GM19455 (cell line): ENCODE data around the gene GALNT11.
"Not testable (repeated sequence)": the region's sequence is repeated elsewhere in the genome, so short reads cannot be mapped to it uniquely, and the experiment has no call there.

Source experiments
- ATAC-seq: cut with Tn5 transposase; IDR thresholded peaks from one replicate; pipeline ENCODE4 v1.9.1; 2021; ENCODE audit not compliant: unreplicated experiment

GALNT11 gene

DNA sequence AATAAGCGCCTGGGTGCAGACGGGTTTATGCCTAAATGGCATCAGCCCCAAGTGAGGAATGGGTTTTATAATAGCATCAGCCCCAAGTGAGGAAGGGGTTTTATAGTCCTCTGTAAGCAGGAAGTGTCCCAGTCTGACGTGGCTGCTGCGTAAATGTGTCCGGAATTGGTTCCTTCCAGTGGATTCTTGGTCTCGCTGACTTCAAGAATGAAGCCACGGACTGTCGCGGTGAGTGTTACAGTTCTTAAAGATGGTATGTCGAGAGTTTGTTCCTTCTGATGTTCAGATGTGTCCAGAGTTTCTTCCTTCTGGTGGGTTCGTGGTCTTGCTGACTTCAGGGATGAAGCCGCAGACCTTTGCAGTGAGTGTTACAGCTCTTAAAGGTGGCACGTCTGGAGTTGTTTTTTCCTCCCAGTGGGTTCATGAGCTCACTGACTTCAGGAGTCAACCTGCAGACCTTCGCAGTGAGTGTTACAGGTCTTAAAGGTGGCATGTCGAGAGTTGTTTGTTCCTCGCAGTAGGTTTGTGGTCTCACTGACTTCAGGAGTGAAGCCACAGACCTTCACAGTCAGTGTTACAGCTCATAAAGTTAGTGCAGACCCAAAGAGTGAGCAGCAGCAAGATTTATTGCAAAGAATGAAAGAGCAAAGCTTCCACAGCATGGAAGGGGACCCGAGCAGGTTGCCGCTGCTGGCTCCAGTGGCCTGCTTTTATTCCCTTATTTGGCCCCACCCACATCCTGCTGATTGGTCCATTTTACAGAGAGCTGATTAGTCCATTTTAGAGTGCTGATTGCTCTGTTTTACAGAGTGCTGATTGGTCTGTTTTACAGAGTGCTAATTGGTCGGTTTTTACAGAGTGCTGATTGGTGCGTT is 2.3 kb downstream of the GALNT11 start:
- not testable (repeated sequence) for ATAC-seq

DNA sequence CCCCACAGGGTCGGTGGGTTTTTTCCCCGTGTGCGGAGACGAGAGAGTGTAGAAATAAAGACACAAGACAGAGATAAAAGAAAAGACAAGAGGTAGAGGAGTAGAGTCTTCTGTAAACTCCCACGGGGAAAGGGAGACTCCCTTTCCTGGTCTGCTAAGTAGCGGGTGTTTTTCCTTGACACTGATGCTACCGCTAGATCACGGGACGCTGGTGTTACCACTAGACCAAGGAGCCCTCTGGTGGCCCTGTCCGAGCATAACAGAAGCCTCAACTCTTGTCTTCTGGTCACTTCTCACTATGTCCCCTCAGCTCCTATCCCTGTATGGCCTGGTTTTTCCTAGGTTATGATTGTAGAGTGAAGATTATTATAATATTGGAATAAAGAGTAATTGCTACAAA is 4.6 kb downstream of the GALNT11 start:
- ATAC-seq, result not testable (repeated sequence)

DNA sequence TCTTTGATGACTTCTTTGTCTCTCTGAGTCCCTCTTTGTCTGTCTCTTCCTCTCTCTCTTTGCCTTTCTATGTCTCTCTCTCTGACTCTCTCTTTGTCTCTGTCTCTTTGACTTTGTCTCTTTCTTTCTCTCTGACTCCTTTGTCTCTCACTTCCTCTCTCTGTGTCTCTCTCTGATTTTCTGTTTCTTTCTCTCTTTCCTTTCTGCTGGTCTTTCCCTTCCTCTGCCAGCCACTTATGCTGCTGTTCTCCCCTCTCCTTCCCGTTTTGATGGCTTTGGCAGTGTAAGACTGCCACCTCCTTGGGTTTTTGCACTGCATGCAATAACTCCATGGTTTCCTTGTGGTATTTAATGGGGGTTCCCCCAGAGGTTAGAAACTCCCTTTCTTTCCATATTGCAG is 5.2 kb downstream of the GALNT11 start:
- not testable (repeated sequence) for ATAC-seq

DNA sequence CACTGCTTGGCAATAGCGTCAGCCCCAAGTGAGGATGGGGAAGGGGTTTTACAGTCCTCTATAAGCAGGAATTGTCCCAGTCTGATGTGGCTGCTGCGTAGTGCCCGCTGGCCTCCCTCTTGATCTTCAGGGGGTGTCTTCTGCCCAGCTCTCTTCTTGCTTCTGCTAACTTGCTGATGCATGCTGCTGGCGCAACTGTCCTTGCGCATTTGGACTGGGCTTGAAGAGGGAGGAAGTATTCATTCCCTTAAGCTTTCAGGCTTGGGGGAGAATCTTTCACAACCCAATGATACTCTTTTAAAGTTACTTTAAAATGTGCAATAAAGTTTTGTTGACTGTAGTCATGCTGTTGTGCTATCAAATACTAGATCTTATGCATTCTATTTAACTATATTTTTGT is 10.3 kb downstream of the GALNT11 start:
- no peak for ATAC-seq

DNA sequence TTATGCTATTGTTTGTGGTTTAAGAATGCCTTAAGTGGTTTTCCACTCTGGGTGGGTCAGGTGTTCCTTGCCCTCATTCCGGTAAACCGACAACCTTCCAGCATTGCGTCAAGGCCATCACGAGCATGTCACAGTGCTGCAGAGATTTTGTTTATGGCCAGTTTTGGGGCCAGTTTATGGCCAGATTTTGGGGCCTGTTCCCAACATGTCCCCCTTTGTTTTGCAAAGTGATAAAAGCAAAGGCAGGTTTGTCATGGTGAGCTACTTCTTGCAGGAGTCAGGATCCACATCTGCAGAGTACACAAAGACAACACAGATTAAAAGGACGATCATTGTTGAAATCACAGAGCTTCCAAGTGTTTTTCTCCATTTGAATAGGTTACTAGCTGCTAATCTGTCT is 12.9 kb downstream of the GALNT11 start:
- ATAC-seq, result not testable (repeated sequence)

DNA sequence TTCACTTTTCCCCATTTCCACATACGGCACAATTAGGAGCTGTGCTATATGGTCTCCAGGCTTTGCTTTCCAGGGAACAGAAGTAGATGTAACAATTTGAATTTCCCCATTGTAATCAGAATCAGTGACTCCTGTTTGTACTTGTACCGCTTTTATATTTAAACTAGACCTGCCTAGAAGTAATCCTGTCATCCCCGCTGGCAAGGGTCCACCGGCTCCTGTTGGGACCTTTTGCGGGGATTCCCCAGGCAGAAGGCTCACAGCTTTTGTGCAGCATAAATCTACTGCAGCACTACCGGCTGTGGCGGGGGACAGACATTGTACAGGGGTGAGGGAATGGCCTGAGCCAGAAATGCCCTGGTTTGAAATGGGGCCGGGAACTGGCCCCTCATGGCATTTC is 17.6 kb downstream of the GALNT11 start:
- not testable (repeated sequence) for ATAC-seq

DNA sequence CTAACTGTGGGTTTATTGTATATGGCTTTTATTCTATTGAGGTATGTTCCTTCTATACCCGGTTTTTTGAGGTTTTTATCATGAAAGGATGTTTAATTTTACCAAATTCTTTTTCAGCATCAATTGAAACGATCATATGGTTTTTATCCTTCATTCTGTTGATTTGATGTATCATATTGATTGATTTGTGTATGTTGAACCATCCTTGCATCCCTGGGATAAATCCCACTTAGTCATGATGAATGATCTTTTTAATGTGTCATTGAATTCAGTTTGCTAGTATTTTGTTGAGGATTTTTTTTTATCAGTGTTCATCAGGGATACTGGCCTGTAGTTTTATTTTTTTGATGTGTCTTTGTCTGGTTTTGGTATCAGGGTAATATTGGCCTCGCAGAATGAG is 19.4 kb downstream of the GALNT11 start:
- ATAC-seq, result not testable (repeated sequence)

DNA sequence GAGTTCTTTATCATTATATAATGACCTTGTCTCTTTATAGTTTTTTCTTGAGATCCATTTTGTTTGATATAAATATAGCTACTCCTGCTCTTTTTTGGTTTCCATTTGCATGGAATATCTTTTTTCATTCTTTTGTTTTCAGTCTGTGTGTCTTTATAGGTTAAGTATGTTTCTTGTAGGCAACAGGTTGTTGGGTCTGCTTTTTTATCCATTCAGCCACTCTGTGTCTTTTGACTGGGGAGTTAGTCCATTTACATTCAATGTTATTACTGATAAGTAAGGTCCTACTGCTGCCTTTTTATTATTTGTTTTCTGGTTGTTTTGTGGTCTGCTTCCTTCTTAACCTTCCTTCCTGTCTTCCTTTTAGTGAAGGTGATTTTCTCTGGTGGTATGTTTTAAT is 21.1 kb downstream of the GALNT11 start:
- ATAC-seq, result no peak

DNA sequence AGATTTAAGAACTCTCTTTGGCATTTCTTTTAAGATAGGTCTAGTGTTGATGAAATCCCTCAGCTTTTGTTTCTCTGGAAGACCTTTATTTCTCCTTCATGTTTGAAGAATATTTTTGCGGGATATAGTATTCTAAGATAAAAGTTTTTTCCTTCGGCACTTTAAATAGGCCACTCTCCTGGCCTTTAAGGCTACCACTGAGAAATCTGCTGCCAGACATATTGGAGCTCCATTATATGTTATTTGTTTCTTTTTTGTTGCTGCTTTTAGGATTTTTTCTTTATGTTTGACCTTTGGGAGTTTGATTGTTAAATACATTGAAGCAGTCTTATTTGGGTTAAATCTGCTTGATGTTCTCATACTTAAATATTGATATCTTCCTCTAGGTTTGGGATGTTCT is 22.6 kb downstream of the GALNT11 start:
- ATAC-seq, result no peak

DNA sequence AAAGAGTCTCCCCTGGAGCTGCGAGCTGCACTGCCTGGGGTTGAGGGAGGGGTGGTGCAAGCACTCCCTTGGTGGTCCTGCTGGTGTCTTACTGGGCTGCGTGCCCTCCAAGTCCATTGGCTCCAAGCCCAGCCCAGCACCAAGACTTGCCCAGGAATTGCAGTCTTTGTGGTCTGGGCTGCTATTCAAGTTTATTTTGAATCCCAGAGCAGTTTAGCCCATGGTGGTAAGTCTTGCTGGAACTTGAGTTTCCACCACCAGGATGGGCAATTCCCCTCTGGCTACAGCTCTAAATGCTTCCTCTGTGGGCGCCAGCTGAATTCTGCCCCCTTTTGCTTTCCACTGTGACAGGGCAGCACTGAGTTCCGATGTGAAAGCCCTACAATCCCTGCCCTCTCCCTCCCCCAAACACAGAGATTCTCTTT is 25.1 kb downstream of the GALNT11 start:
- no peak for ATAC-seq

DNA sequence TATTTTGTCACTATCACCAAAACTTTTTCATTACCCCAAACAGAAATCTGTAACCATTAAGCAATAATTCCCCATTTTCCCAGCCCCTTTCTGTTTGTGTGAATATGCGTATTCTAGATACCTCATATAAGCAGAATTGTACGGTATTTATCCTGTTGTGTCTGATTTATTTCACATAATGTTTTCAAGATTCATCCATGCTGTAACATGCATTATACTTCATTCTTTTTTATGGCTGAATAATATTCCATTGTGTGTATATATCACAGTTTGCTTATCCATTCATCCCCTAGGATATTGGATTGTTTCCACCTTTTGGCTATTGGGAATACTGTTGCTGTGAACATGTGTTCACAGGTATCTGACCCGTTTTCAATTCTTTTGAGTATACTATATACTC is 26.5 kb downstream of the GALNT11 start:
- no peak for ATAC-seq

DNA sequence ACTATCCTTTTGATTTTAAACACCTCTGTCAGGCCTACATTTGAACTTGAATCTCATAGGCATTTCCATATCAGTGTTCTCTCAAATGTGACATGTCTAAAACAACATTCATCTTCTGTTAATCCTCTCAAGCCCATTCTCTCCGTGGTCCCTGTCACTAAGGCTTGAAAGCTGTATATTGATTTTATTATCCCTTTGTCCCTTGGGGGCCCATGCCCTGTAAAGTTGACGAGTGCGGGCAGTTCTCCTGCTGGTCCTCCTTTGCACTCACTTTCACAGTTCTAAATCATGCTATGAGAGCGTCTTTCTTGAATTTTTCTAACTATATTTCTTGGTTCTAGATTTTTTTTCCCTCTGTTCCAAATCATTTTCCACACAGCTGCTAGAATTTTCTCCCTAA is 27.3 kb downstream of the GALNT11 start:
- ATAC-seq, result no peak

DNA sequence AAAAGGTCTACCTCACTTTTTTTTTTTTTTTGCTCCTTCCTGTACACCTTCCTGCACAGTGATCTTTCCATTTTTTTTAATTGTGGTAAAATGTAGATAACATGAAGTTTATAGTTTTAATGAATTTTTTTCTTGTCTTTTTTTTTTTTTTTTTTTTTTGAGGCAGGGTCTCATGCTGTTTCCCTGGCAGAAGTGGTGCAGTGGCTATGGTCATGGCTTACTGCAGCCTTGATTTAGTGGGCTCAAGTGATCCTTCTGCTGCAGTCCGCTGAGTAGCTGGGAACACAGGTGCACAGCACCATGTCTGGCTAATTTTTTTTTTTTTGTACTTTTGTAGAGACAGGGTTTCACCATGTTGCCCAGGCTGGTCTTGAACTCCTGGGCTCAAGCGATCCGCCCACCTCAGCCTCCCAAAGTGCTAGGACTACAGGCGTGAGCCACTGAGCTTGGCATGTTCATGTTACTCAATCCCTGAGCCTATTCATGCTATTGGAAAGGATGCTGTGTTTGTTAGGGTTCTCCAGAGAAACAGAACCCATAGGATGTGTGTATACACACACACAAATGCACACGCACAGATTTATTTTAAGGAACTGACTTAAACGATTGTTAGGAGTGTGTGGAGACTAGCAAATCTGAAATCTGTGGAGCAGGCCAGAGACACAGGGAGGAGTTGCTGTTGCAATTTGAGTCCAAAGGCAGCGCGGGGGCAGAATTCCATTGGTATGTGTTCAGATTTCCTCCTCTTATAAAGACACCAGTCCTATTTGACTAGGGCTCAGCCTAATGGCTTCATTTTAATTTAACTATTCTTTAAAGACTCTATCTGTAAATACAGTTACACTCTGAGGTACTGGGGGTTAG is 29.1 kb downstream of the GALNT11 start:
- no peak for ATAC-seq

DNA sequence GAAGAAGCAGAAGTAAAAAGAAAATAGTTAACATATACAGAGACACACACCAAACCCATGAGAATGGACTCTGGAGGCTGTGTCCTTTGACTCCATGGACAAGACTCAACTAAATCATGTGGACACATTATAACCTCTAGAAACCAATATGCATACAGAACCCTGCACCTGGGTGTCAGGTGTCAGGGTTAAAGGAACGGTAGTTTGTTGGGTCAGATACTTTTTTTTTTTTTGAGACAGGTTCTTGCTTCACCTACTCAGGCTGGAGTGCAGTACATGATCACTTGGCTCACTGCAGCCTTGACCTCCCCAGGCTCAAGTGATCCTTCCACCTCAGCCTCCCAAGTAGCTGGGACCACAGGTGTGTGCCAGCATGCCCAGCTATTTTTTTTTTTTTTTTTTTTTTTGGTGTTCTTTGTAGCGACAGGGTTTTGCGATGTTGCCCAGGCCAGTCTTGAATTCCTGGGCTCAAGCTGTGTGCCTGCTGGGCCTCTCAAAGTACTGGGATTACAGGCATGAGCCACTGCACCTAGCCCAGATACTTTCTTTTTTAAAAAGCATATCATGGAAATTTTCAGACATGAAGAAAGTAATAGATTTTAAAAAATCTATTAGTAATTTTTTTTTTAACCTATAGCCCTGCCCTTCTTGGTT is 31.3 kb downstream of the GALNT11 start:
- ATAC-seq, result no peak

DNA sequence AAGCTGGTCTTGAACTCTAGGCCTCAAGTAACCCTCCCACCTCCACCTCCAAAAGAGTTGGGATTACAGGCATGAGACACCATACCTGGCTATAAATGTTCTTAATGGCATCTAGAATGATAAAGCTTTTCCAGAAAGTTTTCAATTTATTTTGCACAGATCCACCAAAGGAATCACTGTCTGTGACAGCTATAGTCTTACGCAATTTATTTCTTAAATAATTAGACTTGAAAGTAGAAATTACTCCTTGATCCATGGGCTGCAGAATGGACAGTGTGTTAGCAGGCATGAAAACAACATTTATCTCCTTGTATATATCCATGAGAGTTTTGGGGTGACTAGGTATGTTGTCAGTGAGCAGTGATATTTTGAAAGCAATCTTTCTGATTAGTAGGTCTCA is 33.8 kb downstream of the GALNT11 start:
- ATAC-seq, result no peak

DNA sequence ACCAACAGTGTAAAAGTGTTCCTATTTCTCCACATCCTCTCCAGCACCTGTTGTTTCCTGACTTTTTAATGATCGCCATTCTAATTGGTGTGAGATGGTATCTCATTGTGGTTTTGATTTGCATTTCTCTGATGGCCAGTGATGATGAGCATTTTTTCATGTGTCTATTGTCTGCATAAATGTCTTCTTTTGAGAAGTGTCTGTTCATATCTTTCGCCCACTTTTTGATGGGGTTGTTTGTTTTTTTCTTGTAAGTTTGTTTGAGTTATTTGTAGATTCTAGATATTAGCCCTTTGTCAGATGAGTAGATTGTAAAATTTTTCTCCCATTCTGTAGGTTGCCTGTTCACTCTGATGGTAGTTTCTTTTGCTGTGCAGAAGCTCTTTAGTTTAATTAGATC is 35.6 kb downstream of the GALNT11 start:
- not testable (repeated sequence) for ATAC-seq

DNA sequence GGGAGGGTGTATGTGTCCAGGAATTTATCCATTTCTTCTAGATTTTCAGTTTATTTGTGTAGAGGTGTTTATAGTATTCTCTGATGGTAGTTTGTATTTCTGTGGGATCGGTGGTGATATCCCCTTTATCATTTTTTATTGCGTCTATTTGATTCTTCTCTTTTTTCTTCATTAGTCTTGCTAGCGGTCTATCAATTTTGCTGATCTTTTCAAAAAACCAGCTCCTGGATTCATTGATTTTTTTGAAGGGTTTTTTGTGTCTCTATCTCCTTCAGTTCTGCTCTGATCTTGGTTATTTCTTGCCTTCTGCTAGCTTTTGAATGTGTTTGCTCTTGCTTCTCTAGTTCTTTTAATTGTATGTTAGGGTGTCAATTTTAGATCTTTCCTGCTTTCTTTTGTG is 37.7 kb downstream of the GALNT11 start:
- not testable (repeated sequence) for ATAC-seq

DNA sequence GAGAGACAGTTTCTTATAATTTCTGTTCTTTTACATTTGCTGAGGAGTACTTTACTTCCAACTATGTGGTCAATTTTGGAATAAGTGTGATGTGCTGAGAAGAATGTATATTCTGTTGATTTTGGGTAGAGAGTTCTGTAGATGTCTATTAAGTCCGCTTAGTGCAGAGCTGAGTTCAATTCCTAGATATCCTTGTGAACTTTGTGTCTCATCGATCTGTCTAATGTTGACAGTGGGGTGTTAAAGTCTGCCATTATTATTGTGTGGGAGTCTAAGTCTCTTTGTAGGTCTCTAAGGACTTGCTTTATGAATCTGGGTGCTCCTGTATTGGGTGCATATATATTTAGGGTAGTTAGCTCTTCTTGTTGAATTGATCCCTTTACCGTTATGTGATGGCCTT is 38.3 kb downstream of the GALNT11 start:
- ATAC-seq, result not testable (repeated sequence)

DNA sequence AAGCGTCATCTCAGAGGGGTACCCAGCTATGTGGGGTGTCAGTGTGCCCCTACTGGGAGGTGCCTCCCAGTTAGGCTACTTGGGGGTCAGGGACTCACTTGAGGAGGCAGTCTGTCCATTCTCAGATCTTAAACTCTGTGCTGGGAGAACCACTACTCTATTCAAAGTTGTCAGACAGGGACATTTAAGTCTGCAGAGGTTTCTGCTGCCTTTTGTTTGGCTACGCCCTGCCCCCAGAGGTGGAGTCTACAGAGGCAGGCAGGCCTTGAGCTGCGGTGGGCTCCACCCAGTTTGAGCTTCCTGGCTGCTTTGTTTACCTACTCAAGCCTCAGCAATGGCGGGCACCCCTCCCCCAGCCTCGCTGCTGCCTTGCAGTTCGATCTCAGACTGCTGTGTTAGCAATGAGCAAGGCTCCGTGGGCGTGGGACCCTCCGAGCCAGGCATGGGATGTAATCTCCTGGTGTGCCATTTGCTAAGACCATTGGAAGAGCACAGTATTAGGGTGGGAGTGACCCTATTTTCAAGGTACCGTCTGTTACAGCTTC is 40.4 kb downstream of the GALNT11 start:
- not testable (repeated sequence) for ATAC-seq

DNA sequence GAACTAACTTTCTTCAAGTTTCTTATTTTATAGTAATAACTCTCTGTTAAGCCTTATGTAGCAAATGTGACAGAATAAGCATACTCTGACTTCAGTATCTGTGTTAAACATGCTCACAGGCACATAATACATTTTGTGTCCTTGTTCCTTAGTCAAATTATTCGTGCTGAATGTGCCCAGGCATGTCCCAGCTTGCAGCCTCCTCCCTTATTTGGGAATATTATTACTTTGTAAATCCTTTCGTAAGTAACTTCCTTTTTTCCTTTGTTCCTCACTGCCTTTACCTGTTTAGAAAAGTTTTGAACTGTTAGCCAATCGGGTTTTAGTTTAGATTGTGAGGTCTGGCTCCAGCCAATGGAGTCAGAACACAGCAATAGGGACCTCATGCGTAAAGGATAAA is 46.9 kb downstream of the GALNT11 start:
- no peak for ATAC-seq

DNA sequence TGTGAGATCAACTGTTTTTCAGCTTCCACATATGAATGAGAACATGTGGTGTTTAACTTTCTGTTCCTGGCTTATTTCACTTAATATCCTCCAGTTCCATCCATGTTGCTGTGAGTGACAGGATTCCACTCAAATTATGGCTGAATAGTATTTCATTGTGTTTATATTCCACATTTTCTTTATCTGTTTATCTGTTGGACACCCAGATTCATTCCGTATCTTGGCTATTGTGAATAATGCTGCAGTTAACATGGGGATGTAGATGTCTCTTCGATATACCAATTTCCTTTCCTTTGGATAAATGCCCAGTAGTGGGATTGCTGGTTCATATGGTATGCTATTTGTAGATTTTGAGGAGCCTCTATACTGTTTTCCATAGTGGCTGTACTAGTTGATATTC is 47.9 kb downstream of the GALNT11 start:
- ATAC-seq, result no peak
